OCI-LY3 (cell line): Measurements from ENCODE around the gene MAP4K2.

Source experiments
- EZH2phosphoT487 ChIP-seq: fragments of 200-600 bp; shearing (Covaris generic); IDR thresholded peaks from 2 replicates; pipeline ENCODE4 v1.6.1; 2018; ENCODE audit warnings: antibody characterized with exemption, mixed run types, low read depth
- TF ChIP-seq, protein P1 (sequence below): fragments of 200-600, 300-600 bp; sonication (generic); IDR thresholded peaks from 2 replicates; pipeline ENCODE4 v1.5.1; 2014; ENCODE audit warnings: antibody characterized with exemption, low read length, low read depth

DNA sequence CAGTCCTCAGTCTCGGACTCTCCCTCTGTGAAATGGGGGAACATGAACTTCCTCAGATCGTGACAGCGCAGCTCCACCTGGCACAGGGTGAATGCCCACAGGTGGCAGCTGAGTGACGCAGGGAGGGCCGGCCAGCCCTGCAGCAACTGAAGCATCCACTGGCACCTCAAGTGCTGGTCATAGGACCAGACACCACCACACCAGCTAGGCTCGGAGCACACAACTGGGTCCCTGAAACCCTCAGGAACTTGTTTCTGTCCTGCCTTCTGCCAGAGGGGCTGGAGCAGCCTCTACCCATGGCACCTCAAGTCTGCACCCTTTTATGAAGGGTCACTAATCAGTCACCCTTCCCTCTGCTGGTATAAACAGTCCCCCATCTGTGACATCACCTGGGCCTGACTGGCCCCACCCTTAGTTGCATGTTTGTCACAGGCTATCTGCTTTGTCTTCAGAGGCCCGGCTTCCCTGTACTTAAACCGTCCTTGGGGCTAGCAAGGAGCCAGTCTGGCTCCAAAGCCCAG is 48.9 kb upstream of the MAP4K2 start:
- TF ChIP-seq, protein P1, sequence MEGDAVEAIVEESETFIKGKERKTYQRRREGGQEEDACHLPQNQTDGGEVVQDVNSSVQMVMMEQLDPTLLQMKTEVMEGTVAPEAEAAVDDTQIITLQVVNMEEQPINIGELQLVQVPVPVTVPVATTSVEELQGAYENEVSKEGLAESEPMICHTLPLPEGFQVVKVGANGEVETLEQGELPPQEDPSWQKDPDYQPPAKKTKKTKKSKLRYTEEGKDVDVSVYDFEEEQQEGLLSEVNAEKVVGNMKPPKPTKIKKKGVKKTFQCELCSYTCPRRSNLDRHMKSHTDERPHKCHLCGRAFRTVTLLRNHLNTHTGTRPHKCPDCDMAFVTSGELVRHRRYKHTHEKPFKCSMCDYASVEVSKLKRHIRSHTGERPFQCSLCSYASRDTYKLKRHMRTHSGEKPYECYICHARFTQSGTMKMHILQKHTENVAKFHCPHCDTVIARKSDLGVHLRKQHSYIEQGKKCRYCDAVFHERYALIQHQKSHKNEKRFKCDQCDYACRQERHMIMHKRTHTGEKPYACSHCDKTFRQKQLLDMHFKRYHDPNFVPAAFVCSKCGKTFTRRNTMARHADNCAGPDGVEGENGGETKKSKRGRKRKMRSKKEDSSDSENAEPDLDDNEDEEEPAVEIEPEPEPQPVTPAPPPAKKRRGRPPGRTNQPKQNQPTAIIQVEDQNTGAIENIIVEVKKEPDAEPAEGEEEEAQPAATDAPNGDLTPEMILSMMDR = no peak
- no peak for TF ChIP-seq EZH2phosphoT487
